ENCODE data around the gene AFF3.

GRCh38 chr2:99886418-99886817 lies 256.0 kb downstream of the AFF3 start:
- TF ChIP-seq CTCF (IDR thresholded peaks at IDR 0.05) (no peak), POLR2A (IDR thresholded peaks at IDR 0.05) (no peak)

Measured in uterus (tissue), 2 donors.